B cell (primary cell): ENCODE data around the gene TMEM236. TPM values are rescaled to one million over a fixed set of nuclear protein-coding genes. Genes with fewer than 3 reads are reported as not detected.

ENCODE experiments used
- ATAC-seq: fragments of 200-7000 bp; cut with Tn5 transposase; one replicate; pipeline ENCODE4 v1.10.0; 2021; ENCODE audit warnings: low read depth, mild to moderate bottlenecking, moderate number of reproducible peaks, moderate library complexity
- CTCF ChIA-PET: fragments of 350-600 bp; sonication (Branson Sonifier 250); formaldehyde crosslinking; loops from one replicate; lab custom pipeline; 2021; ENCODE audit warnings: antibody characterized with exemption, inconsistent platforms; lab: Charles Lee
- POLR2A ChIA-PET: fragments of 350-600 bp; sonication (Branson Sonifier 250); formaldehyde crosslinking; loops from one replicate; lab custom pipeline; 2021; ENCODE audit warnings: antibody characterized with exemption; lab: Charles Lee
- DNase-seq: peaks from one replicate; pipeline ENCODE4 v3.0.0; 2013
- H2AFZ ChIP-seq: 2 replicates; pipeline ENCODE4 v1.6.1; 2012; ENCODE audit warnings: mild to moderate bottlenecking, low read depth, low read length; ENCODE audit not compliant: insufficient read depth, poor library complexity, severe bottlenecking
- H3K27ac ChIP-seq, 2 donors: 1 replicate in 1 of 2; 2 replicates in 1 of 2; pipeline ENCODE4 v1.5.1; 2012 to 2013; ENCODE audit warnings: low read length in 2 of 2, mild to moderate bottlenecking in 2 of 2, moderate library complexity in 1 of 2
- H3K27me3 ChIP-seq, 4 experiments: fragments of 200-600 bp in 1 of 4; sonication (generic) in 1 of 4; replicated peaks in 1 of 4; 1 replicate in 2 of 4; 2 replicates in 2 of 4; pipeline versions ENCODE4 v1.6.1 to v1.7.0; 2013 to 2016; ENCODE audit warnings: low read length in 3 of 4, mild to moderate bottlenecking in 2 of 4, mixed read lengths in 1 of 4, moderate library complexity in 1 of 4; ENCODE audit not compliant: insufficient read depth in 4 of 4, control insufficient read depth in 3 of 4; ENCODE audit errors: control extremely low read depth in 1 of 4
- H3K36me3 ChIP-seq, 2 experiments: replicated peaks in 1 of 2; 1 replicate in 1 of 2; 2 replicates in 1 of 2; pipeline versions ENCODE4 v1.6.1 to v1.7.1; 2013; ENCODE audit warnings: low read length in 1 of 2; ENCODE audit not compliant: insufficient read depth in 2 of 2, control insufficient read depth in 1 of 2; ENCODE audit errors: control extremely low read depth in 1 of 2, extremely low read depth in 1 of 2
- H3K4me1 ChIP-seq, 2 donors: fragments of 200-600 bp in 1 of 2; sonication (generic) in 1 of 2; 1 replicate in 1 of 2; 2 replicates in 1 of 2; pipeline versions ENCODE4 v1.5.1 to v1.6.1; 2013 to 2017; ENCODE audit warnings: low read length in 2 of 2; ENCODE audit not compliant: control insufficient read depth in 2 of 2, insufficient read depth in 2 of 2
- H3K4me2 ChIP-seq: replicated peaks from 2 replicates; pipeline ENCODE3; 2012; ENCODE audit warnings: mild to moderate bottlenecking, low read depth, low read length; ENCODE audit not compliant: poor library complexity, severe bottlenecking
- H3K4me3 ChIP-seq, 5 experiments: fragments of 200-600 bp in 1 of 5; sonication (generic) in 1 of 5; 1 replicate in 3 of 5; 2 replicates in 2 of 5; pipeline versions ENCODE4 v1.5.1 to v1.7.0; 2011 to 2016; ENCODE audit warnings: low read length in 4 of 5, mild to moderate bottlenecking in 4 of 5, low read depth in 2 of 5, control low read depth in 1 of 5, moderate library complexity in 1 of 5; ENCODE audit not compliant: insufficient read depth in 1 of 5; ENCODE audit errors: control extremely low read depth in 1 of 5, extremely low read depth in 1 of 5
- H3K79me2 ChIP-seq: fragments of 200-600 bp; sonication (generic); one replicate; pipeline ENCODE4 v1.6.0; 2016; ENCODE audit warnings: low read length; ENCODE audit not compliant: control insufficient read depth, insufficient read depth
- H3K9ac ChIP-seq: fragments of 200-600 bp; sonication (generic); 2 replicates; pipeline ENCODE4 v1.6.1; 2017; ENCODE audit warnings: mild to moderate bottlenecking, low read length, moderate library complexity
- H3K9me3 ChIP-seq, 3 donors: one replicate each; pipeline versions ENCODE4 v1.6.1 to v1.7.1; 2013; ENCODE audit warnings: low read length in 2 of 3; ENCODE audit not compliant: control insufficient read depth in 2 of 3, insufficient read depth in 1 of 3; ENCODE audit errors: control extremely low read depth in 1 of 3
- H4K20me1 ChIP-seq: 2 replicates; pipeline ENCODE4 v1.6.0; 2012; ENCODE audit warnings: mild to moderate bottlenecking, low read length; ENCODE audit not compliant: insufficient read depth, control insufficient read depth, poor library complexity, severe bottlenecking
- H3K27ac Mint-ChIP-seq: one replicate; pipeline ENCODE4 v1.8.0; 2021; ENCODE audit warnings: mixed read lengths
- H3K27me3 Mint-ChIP-seq: one replicate; pipeline ENCODE4 v1.8.0; 2021; ENCODE audit warnings: mixed read lengths
- H3K4me1 Mint-ChIP-seq: one replicate; pipeline ENCODE4 v1.8.0; 2021; ENCODE audit warnings: mixed read lengths
- H3K4me3 Mint-ChIP-seq: one replicate; pipeline ENCODE4 v1.8.0; 2021; ENCODE audit warnings: mixed read lengths
- H3K9me3 Mint-ChIP-seq: one replicate; pipeline ENCODE4 v1.8.0; 2022; ENCODE audit warnings: mixed read lengths; ENCODE audit not compliant: insufficient read depth
- CTCF ChIP-seq: fragments of 200-600 bp; IDR thresholded peaks from one replicate; pipeline ENCODE4 v1.8.0; 2022; ENCODE audit warnings: antibody characterized with exemption, mild to moderate bottlenecking
- EZH2 ChIP-seq: IDR thresholded peaks from 2 replicates; pipeline ENCODE4 v1.6.1; 2012; ENCODE audit warnings: borderline replicate concordance, low read depth, mild to moderate bottlenecking, moderate library complexity, low read length; ENCODE audit not compliant: insufficient read depth, poor library complexity, severe bottlenecking
- WGBS: methylation state at CpG from one replicate; pipeline ENCODE4 v1.1.5; 2013; ENCODE audit warnings: missing lambda C conversion rate; ENCODE audit not compliant: insufficient coverage; 5-methylcytosine and 5-hydroxymethylcytosine counted together
- intact Hi-C: fragments of 100-400 bp; cut with micrococcal nuclease; formaldehyde crosslinking; loops from one replicate; pipeline ENCODE4 v1.10.0; 2022
- polyA plus RNA-seq: library from polyadenylated mRNA; depleted of rRNA; stranded (reverse); fragments of >200 nt; gene quantifications from 2 replicates; pipeline ENCODE4 v1.2.3, GENCODE V29; 2012
- total RNA-seq, 2 donors: library from RNA; stranded (reverse); fragments of 120-200 nt in 1 of 2; gene quantifications; 1 replicate in 1 of 2; 2 replicates in 1 of 2; pipeline versions ENCODE4 v1.2.3 to v1.2.4, GENCODE V29; 2013 to 2022

TMEM236 gene
- total and polyA plus RNA-seq, 2 donors (not counting 1 experiment from before 2014, with no cell fraction given): 0.09 to 0.27 TPM

DNA sequence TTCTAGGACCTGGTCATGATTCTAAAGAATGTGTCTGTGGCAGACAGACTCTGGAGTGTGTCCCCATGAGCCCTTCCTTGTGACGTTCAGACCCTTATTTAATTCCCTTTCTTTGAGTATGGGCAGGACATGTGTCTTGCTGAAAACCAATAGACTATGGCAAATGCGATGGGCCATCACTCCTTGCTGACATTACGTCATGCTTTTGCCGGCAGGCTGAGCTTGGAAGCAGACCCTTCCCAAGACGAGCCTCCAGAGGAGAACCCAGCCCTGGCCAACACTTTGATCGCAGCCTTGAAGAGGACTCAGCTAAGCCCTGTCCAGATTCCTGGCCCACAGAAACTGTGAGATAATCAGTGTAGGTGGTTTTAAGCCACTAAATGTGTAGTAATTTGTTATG is 18.4 kb upstream of the TMEM236 start:
- H3K27ac ChIP-seq: no peak overlapping the region
- H3K9me3 ChIP-seq: no peaks in the 10 kb centered on the region
- H3K79me2 ChIP-seq: no peaks in the 10 kb centered on the region
- Mint-ChIP-seq H3K27ac (no peak overlapping the region), H3K4me3 (no peak overlapping the region), H3K27me3 (no peaks in the 10 kb centered on the region), H3K4me1 (peaks cover 3% of the 10 kb centered on the region), H3K9me3 (no peaks in the 10 kb centered on the region)
- DNase-seq (no peak), ATAC-seq (no peak)
- intact Hi-C loops: no loop called here
- no peaks in the 10 kb centered on the region for H3K27me3 ChIP-seq
- WGBS: 97% methylated on average over 6 of the region's 6 CpGs
- H3K4me2 ChIP-seq: no peak overlapping the region
- CTCF ChIA-PET: no interaction called here
- no peak overlapping the region for H2AFZ ChIP-seq
- POLR2A ChIA-PET: no interaction called here
- no peaks in the 10 kb centered on the region for H4K20me1 ChIP-seq
- no peaks in the 10 kb centered on the region for H3K36me3 ChIP-seq
- TF ChIP-seq EZH2 (no peak), CTCF (no peak)
- no peak overlapping the region for H3K9ac ChIP-seq
- H3K4me1 ChIP-seq: no peaks in the 10 kb centered on the region
- H3K4me3 ChIP-seq: no peak overlapping the region

DNA sequence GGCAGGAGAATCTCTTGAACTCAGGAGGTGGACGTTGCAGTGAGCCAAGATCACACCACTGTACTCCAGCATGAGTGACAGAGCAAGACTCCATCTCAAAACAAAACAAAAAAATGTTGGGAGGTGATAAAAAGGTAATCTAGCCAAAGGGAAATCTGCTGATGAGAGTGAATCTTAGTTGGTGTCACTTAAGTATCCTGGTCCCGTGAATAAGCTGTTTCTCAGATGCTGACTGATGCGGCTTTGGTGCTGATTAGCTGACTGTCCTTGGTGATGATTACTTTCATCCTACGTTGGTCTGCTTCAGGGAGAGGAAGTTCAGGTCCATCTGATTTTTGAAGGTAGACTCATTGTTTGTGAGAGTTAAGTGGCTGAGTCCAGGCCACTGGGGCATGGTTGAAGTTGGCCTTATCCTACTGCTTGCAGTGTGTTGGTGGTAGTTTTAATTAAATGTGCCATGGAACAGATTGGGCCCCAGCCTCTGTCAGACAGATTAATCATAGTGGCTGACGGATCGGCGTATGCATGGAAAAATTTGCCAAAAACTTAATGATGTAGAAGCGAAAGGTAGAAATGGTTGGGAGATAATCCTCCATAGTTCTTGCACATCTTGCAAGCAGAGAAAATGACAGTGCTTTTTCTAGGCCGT is 17.4 kb upstream of the TMEM236 start:
- Histone ChIP-seq H3K4me2 (no peak overlapping the region), H3K4me1 (no peaks in the 10 kb centered on the region), H3K79me2 (no peaks in the 10 kb centered on the region), H3K36me3 (no peaks in the 10 kb centered on the region), H3K4me3 (no peak overlapping the region), H3K9ac (no peak overlapping the region), H2AFZ (no peak overlapping the region), H3K27ac (no peak overlapping the region), H4K20me1 (no peaks in the 10 kb centered on the region), H3K9me3 (no peaks in the 10 kb centered on the region), H3K27me3 (no peaks in the 10 kb centered on the region)
- TF ChIP-seq CTCF (no peak), EZH2 (no peak)
- ATAC-seq (no peak), DNase-seq (no peak)
- Mint-ChIP-seq H3K4me3 (no peak overlapping the region), H3K4me1 (peaks cover 3% of the 10 kb centered on the region), H3K27ac (no peak overlapping the region), H3K9me3 (no peaks in the 10 kb centered on the region), H3K27me3 (no peaks in the 10 kb centered on the region)
- 83% methylated on average over 8 of the region's 9 CpGs for WGBS
- CTCF ChIA-PET: no interaction called here
- intact Hi-C loops: no loop called here
- POLR2A ChIA-PET: no interaction called here
